Hindlimb muscle (tissue), 1 donor: ENCODE data around the gene RPL11. TPM values are rescaled to one million over a fixed set of nuclear protein-coding genes. Genes with fewer than 3 reads are reported as not detected.
"Not testable (repeated sequence)": the region's sequence is repeated elsewhere in the genome, so short reads cannot be mapped to it uniquely, and the experiment has no call there.

ENCODE experiments used
- DNase-seq: peaks from one replicate; pipeline ENCODE4 v3.0.0-alpha.2; 2013
- polyA plus RNA-seq: library from polyadenylated mRNA; unstranded; fragments of 120-200 nt; gene quantifications from one replicate; pipeline ENCODE4 v1.2.1, GENCODE V29; 2013; ENCODE audit not compliant: insufficient read length

The RPL11 gene
- polyA plus RNA-seq: 2,860 TPM

DNA sequence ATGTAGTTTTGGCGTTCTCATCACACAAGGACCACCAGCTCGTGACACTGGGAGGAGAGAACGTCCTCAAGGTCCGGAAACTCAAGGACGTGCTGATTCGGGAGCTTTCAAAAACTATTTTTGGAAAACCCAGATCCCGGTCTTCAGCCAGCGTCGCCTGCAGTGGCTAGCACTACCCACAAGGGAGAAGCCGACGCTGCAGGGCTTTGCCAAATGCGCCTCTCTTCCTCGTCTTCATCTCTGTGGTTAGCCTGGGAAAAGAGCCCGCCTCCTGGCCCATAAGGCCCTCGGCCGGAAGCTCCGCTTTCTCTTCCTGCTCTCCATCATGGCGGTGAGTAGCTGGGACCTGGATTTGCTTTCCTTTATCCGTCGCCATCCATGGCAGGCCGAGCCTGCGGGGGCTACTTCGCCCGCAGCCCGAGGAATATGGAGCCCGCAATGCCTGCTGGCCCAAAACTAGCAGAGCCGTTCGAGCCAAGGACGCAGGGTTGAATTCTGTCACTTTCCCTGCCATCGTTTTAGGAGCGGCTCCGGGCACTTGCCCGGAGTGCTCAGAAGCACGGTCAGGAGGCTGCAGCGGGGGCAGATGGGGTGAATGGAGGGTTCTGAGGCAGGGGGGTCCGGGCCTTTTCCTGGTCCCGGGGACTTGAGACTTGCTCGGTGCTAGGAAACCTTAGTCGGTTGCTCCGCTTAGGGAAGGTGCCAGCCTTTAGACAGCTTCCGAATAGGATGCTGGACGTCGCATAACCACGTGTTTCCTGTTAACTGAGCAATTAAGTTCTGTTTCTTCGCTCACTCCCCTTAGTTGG is at the start of gene RPL11:
TSS of gene RPL11 (plus strand) at position 308 of the 809 bp plus-strand sequence. CDS start at position 326, 18 bp downstream.
- DNase-seq: peak; percentile 95

DNA sequence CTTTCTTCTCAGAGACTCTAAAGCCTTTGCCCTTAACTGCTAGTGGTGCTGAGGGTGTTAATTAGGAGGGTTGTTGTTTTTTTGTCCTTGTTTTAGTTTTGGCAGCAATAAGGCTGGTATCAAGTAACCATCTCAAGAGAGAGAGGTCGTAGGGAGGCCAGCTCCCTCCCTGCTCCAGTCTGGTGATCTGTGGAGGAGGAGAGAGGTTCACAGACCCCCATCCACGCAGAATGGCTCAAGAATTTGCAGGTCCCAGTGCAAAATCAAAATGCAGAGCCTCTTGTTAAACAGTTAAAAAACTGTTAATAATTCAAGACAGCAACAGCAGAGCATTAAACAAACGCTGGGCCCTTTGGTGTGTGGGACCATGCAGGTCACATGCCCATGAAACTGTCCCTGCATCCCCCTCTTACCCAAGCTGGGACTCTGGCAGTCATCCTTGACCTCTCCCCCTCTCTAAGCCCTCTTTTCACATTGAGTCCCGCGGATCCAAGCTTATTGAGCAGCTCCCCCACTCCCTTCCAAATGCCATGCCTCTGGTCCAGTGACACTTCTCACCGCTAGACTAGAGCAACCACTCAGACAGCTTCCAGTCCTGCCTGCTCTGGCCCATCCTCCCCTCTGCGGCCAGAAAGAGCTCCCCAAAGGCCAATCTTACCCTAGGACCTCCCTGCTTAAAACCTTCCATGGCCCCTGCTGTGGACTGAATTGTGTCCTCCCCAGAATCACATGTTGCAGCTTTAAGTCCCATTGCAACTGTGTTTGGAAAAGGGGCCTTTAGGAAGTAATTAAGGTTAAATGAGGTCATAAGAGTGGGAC is 47.7 kb upstream of the RPL11 start:
- DNase-seq: no peak

DNA sequence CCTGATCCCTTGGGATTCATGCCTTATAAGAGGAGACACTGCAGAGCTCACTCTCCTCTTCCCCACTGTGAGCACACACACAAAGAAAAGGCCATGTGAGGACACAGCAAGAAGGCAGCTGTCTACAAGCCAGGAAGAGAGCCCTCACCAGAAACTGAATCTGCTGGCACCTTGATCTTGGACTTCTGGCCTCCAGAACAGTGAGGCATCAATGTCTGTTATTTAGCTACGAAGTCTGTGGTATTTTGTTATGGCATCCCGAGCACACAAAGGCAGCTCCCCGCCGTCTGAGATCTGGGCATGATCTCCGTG is 47.1 kb upstream of the RPL11 start:
- DNase-seq: no peak

DNA sequence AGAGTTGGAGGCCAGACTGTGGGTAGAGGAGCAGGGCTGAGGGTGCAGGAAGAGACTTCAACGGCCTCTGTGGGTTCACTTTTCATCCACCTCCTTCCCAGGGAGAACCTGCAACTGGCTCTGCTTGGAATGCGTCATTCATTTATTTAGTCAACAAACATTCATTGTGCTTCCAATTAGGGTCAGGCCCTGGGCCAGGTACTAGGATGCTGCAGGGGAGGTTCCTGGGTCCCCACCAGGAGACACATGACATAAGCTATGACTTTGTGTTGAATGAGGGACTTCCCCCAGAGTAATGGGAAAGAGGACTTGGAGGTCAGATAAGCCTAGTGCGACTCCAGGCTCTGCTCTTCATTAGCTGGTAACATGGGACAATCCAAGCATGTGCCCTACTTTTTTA is 46.3 kb upstream of the RPL11 start:
- no peak for DNase-seq

DNA sequence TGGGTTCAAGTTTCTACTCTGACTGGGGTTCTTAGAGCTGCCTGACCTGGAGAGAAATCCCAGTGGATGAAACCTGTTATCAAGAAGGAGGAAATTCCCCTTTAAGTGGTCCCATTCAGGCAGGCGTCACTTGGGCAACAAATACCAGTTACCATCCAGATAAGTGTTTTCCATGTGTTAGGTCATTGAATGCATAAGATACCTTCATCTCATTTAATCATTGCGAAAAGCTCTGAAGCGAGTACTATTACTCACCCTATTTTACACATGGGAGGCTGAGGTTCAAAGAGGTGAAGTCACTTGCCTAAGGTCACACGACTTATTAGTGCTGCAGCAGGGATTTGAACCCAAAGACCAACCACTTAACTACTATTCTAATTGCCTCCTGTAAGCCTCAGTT is 45.5 kb upstream of the RPL11 start:
- no peak for DNase-seq

GRCh38 chr1:23646541-23646940 is 45.1 kb upstream of the RPL11 start:
- no peak for DNase-seq

- no peak for DNase-seq
These were observed 43.0 kb upstream of the RPL11 start for GRCh38 chr1:23648576-23648975.

- not testable (repeated sequence) for DNase-seq
These were observed 42.4 kb upstream of the RPL11 start for GRCh38 chr1:23649157-23649556.

GRCh38 chr1:23650344-23650990 is 41.1 kb upstream of the RPL11 start:
- peak; percentile 26 for DNase-seq

- DNase-seq: no peak
These were observed 40.4 kb upstream of the RPL11 start for GRCh38 chr1:23651069-23651808.

- no peak for DNase-seq
These were observed 33.8 kb upstream of the RPL11 start for GRCh38 chr1:23657659-23658275.

- no peak for DNase-seq
These were observed 30.9 kb upstream of the RPL11 start for GRCh38 chr1:23660671-23661070.

GRCh38 chr1:23661887-23662286 is 29.7 kb upstream of the RPL11 start:
- DNase-seq: no peak

GRCh38 chr1:23664837-23665795 is 26.5 kb upstream of the RPL11 start:
- DNase-seq: no peak

- DNase-seq: no peak
These were observed 24.2 kb upstream of the RPL11 start for GRCh38 chr1:23667411-23667810.

GRCh38 chr1:23670709-23671108 is 20.9 kb upstream of the RPL11 start:
- no peak for DNase-seq

GRCh38 chr1:23673086-23673813 is 18.4 kb upstream of the RPL11 start:
- DNase-seq: peak; percentile 42

GRCh38 chr1:23679815-23680214 is 11.8 kb upstream of the RPL11 start:
- no peak for DNase-seq

DNA sequence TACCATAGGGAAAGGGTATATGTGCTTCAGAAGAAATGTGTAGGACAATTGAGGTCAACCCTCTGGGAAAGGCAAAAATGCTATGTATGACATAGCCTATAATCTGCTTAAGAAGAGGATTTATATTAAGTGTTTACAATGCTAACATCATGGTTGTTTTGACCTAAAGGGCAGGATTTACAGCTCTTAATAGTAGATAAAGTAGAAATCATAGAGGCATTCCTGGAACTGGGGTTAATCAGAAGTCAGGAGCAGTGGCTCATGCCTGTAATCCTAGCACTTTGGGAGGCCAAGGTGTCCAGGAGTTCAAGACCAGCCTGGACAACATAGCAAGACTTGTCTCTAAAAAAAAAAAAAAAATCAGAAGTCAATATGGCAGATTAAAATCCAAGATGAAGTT is 8.7 kb upstream of the RPL11 start:
- DNase-seq: no peak

GRCh38 chr1:23684415-23684814 is 7.2 kb upstream of the RPL11 start:
- no peak for DNase-seq
